ENCODE results near the gene TMEM164. TPM values are rescaled to one million over a fixed set of nuclear protein-coding genes. Genes with fewer than 3 reads are reported as not detected.

Gene TMEM164
- total and polyA plus RNA-seq, 10 of the 15 experiments (the other 5 are each of a cell fraction or from before 2014, with no cell fraction given): 0.61 to 18.3 (median 7.0) TPM

GRCh38 chrX:110180176-110180927 lies 177.4 kb downstream of the TMEM164 start:
- TF ChIP-seq ATF3 (IDR thresholded peaks at IDR 0.05; ENCODE audit: borderline replicate concordance, extremely low read depth, low read depth, low read length) (no peak), NFXL1 (IDR thresholded peaks at IDR 0.05; ENCODE audit: borderline replicate concordance) (no peak), RAD21 (IDR thresholded peaks at IDR 0.05; ENCODE audit: insufficient read depth, low read depth, low read length) (no peak)
- RAD21 ChIA-PET (ENCODE audit: unreplicated experiment): interaction anchor here (1.0 to 1.1 kb wide), 3 partner anchors 8 to 137 kb away, joined by 3 to 5 read pairs (median 4); no protein-coding TSS in a partner anchor
- Histone ChIP-seq H3K36me3 (ENCODE audit: control insufficient read depth in 2 of 2, insufficient read depth in 2 of 2, low read length in 1 of 2) (no peaks in the 10 kb centered on the region), H3K79me2 (ENCODE audit: control insufficient read depth, insufficient read depth, low read length) (no peaks in the 10 kb centered on the region), H3K4me1 (ENCODE audit: control insufficient read depth, insufficient read depth, low read length) (peaks cover 4% of the 10 kb centered on the region), H3K27ac (ENCODE audit: control insufficient read depth, insufficient read depth) (no peak overlapping the region), H3K4me2 (ENCODE audit: control insufficient read depth, insufficient read depth) (no peak overlapping the region), H2AFZ (ENCODE audit: control insufficient read depth, low read depth, low read length) (no peak overlapping the region), H3K9ac (ENCODE audit: control insufficient read depth, insufficient read depth, low read length) (no peak overlapping the region), H4K20me1 (ENCODE audit: control insufficient read depth, insufficient read depth) (no peaks in the 10 kb centered on the region), H3K27me3 (replicated peaks in 1 of 2; ENCODE audit: control insufficient read depth in 2 of 2, insufficient read depth in 2 of 2, low read length in 1 of 2) (no peaks in the 10 kb centered on the region), H3K4me3 (no peak overlapping the region), H3K9me3 (replicated peaks; ENCODE audit: control insufficient read depth, insufficient read depth, low read length) (no peaks in the 10 kb centered on the region)
- POLR2A ChIA-PET: interaction anchor here (0.6 kb wide), 1 partner anchor 122 kb away, joined by 3 read pairs; no protein-coding TSS in a partner anchor
- no peak; the same call in 2 of the 3 replicates for ATAC-seq
- intact Hi-C loops (cut with micrococcal nuclease; ENCODE audit: unreplicated experiment): no loop called here
- FAIRE-seq: no peak
- no TSS peak for BruUV-seq (replicated peaks)
- WGBS (ENCODE audit: insufficient coverage, insufficient replicate concordance, low lambda C conversion rate, missing lambda C conversion rate): 49% methylated on average over 5 of the region's 5 CpGs
- no peak for DNase-seq (ENCODE audit: low read depth, low spot score)
- CTCF ChIA-PET: interaction anchor here (0.8 kb wide), 1 partner anchor 32 kb away, joined by 3 read pairs; no protein-coding TSS in a partner anchor
- in situ Hi-C loops (cut with MboI): no loop called here
- SMC1A ChIA-PET (ENCODE audit: uncharacterized antibody, unreplicated experiment): interaction anchor here (0.6 to 1.6 kb wide), 4 partner anchors 20 to 229 kb away, joined by 3 to 4 read pairs (median 3); no protein-coding TSS in a partner anchor

GRCh38 chrX:110180928-110181310 lies 178.0 kb downstream of the TMEM164 start:
- peak; percentile 75 for ATAC-seq
- Histone ChIP-seq H2AFZ (ENCODE audit: control insufficient read depth, low read depth, low read length) (no peak overlapping the region), H3K4me1 (ENCODE audit: control insufficient read depth, insufficient read depth, low read length) (peaks cover 4% of the 10 kb centered on the region), H3K4me2 (ENCODE audit: control insufficient read depth, insufficient read depth) (no peak overlapping the region), H3K9ac (ENCODE audit: control insufficient read depth, insufficient read depth, low read length) (no peak overlapping the region), H3K27ac (ENCODE audit: control insufficient read depth, insufficient read depth) (no peak overlapping the region), H3K4me3 (no peak overlapping the region), H4K20me1 (ENCODE audit: control insufficient read depth, insufficient read depth) (no peaks in the 10 kb centered on the region), H3K9me3 (replicated peaks; ENCODE audit: control insufficient read depth, insufficient read depth, low read length) (no peaks in the 10 kb centered on the region), H3K27me3 (replicated peaks in 1 of 2; ENCODE audit: control insufficient read depth in 2 of 2, insufficient read depth in 2 of 2, low read length in 1 of 2) (no peaks in the 10 kb centered on the region), H3K79me2 (ENCODE audit: control insufficient read depth, insufficient read depth, low read length) (no peaks in the 10 kb centered on the region), H3K36me3 (ENCODE audit: control insufficient read depth in 2 of 2, insufficient read depth in 2 of 2, low read length in 1 of 2) (no peaks in the 10 kb centered on the region)
- POLR2A ChIA-PET: no interaction called here
- whole genome bisulfite sequencing (ENCODE audit: insufficient coverage, insufficient replicate concordance, low lambda C conversion rate, missing lambda C conversion rate): 25% methylated on average over 6 of the region's 6 CpGs
- no peak for FAIRE-seq
- DNase-seq (ENCODE audit: low read depth, low spot score): no peak
- intact Hi-C loops (cut with micrococcal nuclease; ENCODE audit: unreplicated experiment): no loop called here
- CTCF ChIA-PET: no interaction called here
- RAD21 ChIA-PET (ENCODE audit: unreplicated experiment): interaction anchor here (1.0 to 1.2 kb wide), 4 partner anchors 9 to 136 kb away, joined by 3 to 5 read pairs (median 4); no protein-coding TSS in a partner anchor
- SMC1A ChIA-PET (ENCODE audit: uncharacterized antibody, unreplicated experiment): interaction anchor here (0.6 to 1.3 kb wide), 2 partner anchors 136 to 228 kb away, joined by 3 read pairs; no protein-coding TSS in a partner anchor
- in situ Hi-C loops (cut with MboI): no loop called here
- peak; percentile 25; the same call in 1 of the 2 replicates for TF ChIP-seq JUNB (IDR thresholded peaks at IDR 0.05)
- no peak for TF ChIP-seq BMI1 (IDR thresholded peaks at IDR 0.05; ENCODE audit: borderline replicate concordance)
- TF ChIP-seq IKZF1 (conservative IDR thresholded peaks at IDR 0.05): no peak
- TF ChIP-seq MEF2B (IDR thresholded peaks at IDR 0.05; ENCODE audit: partially characterized antibody, poor library complexity, severe bottlenecking): peak; percentile 73
- no TSS peak for BruUV-seq (replicated peaks)

Measured in GM12878 (cell line).